Fibroblast of lung (primary cell): ENCODE measurements around the gene PKIB.

Experiments used
- CTCF ChIP-seq, 2 donors: IDR thresholded peaks in 1 of 2; conservative IDR thresholded peaks in 1 of 2; 1 replicate in 1 of 2; 2 replicates in 1 of 2; pipeline ENCODE4 v1.5.1; 2011 to 2012; ENCODE audit warnings: low read length in 2 of 2, control low read depth in 1 of 2, inconsistent platforms in 1 of 2, low read depth in 1 of 2, mild to moderate bottlenecking in 1 of 2
- EZH2 ChIP-seq: IDR thresholded peaks from 2 replicates; pipeline ENCODE4 v1.5.1; 2012; ENCODE audit warnings: low read length, control low read depth, mild to moderate bottlenecking; ENCODE audit errors: missing control alignments

DNA sequence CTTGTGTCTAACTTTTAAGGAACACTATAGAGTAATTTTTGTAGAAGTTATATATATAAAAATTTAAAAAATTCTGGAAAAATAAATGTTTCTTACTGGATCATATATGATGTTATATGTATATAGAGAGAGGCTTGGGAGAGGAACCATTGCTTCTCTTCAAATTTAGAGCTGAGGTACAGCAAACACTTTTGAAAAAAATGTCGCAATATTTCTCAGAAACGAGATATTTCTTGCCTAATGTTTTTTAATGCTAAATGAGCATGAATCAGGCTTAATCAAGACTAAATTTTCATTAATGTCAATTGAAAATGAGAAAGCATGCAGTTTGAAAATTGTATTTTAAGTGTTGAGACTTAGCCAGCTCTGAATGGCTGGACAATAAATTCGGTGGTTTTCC, 2.6 kb downstream of the PKIB start:
- TF ChIP-seq EZH2 (no peak), CTCF (conservative IDR thresholded peaks at IDR 0.05 in 1 of 2, IDR thresholded peaks at IDR 0.05 in 1 of 2; ENCODE audit: low read depth in 1 of 2, low read length in 2 of 2) (no peak)
